GM12892 (cell line): Measurements from ENCODE around the gene PADI2.

Source experiments
- DNase-seq: peaks from one replicate; pipeline ENCODE4 v3.0.0; 2011; ENCODE audit not compliant: insufficient read length
- FAIRE-seq: peaks from 2 replicates; lab custom pipeline; 2011; peaks lifted over from hg19 to GRCh38; lab: Jason Lieb, UNC
- POLR2A ChIP-seq: IDR thresholded peaks from 2 replicates; pipeline ENCODE4 v1.6.1; 2011; ENCODE audit warnings: low read depth, low read length, control low read depth
- POLR2AphosphoS5 ChIP-seq: IDR thresholded peaks from 2 replicates; pipeline ENCODE4 v1.6.1; 2011; ENCODE audit warnings: low read depth, low read length, control low read depth
- TAF1 ChIP-seq: IDR thresholded peaks from 2 replicates; pipeline ENCODE4 v1.6.1; 2011; ENCODE audit warnings: low read depth, mild to moderate bottlenecking, control low read depth, low read length, borderline replicate concordance

The PADI2 gene

GRCh38 chr1:17156108-17156507 is 36.9 kb upstream of the PADI2 start:
- no peak for DNase-seq
- TF ChIP-seq TAF1 (no peak), POLR2A (no peak), POLR2AphosphoS5 (no peak)
- FAIRE-seq, result peak; percentile 86

- FAIRE-seq, result no peak
- no peak for DNase-seq
- TF ChIP-seq POLR2AphosphoS5 (no peak), TAF1 (no peak), POLR2A (no peak)
These were observed 36.1 kb upstream of the PADI2 start for GRCh38 chr1:17155257-17155920.

GRCh38 chr1:17149771-17150170 is 30.5 kb upstream of the PADI2 start:
- DNase-seq (no peak), FAIRE-seq (no peak)
- TF ChIP-seq POLR2A (no peak), POLR2AphosphoS5 (no peak), TAF1 (no peak)

- no peak for DNase-seq
- TF ChIP-seq TAF1, result no peak
- TF ChIP-seq POLR2AphosphoS5, result no peak
- no peak for TF ChIP-seq POLR2A
- FAIRE-seq, result no peak
These were observed 29.8 kb upstream of the PADI2 start for GRCh38 chr1:17148950-17149608.

- FAIRE-seq (no peak), DNase-seq (no peak)
- TF ChIP-seq TAF1 (no peak), POLR2AphosphoS5 (no peak), POLR2A (no peak)
These were observed 26.4 kb upstream of the PADI2 start for GRCh38 chr1:17145648-17146047.

- TF ChIP-seq POLR2AphosphoS5, result no peak
- TF ChIP-seq TAF1, result no peak
- no peak for TF ChIP-seq POLR2A
- FAIRE-seq (no peak), DNase-seq (no peak)
These were observed 24.5 kb upstream of the PADI2 start for GRCh38 chr1:17143760-17144159.

GRCh38 chr1:17141441-17142197 is 22.4 kb upstream of the PADI2 start:
- DNase-seq, result no peak
- TF ChIP-seq TAF1, result no peak
- TF ChIP-seq POLR2AphosphoS5, result no peak
- peak; percentile 51; the same call in 1 of the 2 replicates for TF ChIP-seq POLR2A
- peak; percentile 96 for FAIRE-seq

- no peak for FAIRE-seq
- TF ChIP-seq TAF1 (no peak), POLR2A (no peak), POLR2AphosphoS5 (no peak)
- DNase-seq, result no peak
These were observed 21.0 kb upstream of the PADI2 start for GRCh38 chr1:17140279-17140678.

GRCh38 chr1:17139637-17140036 is 20.4 kb upstream of the PADI2 start:
- TF ChIP-seq POLR2AphosphoS5 (no peak), TAF1 (no peak), POLR2A (no peak)
- DNase-seq (no peak), FAIRE-seq (peak; percentile 42)

- no peak for DNase-seq
These were observed 18.2 kb upstream of the PADI2 start for GRCh38 chr1:17137441-17137840.

GRCh38 chr1:17136936-17137335 is 17.7 kb upstream of the PADI2 start:
- DNase-seq, result no peak
- no peak for FAIRE-seq
- TF ChIP-seq TAF1 (no peak), POLR2AphosphoS5 (no peak)

More at GRCh38 chr1:17137441-17137840, 18.2 kb upstream of the PADI2 start:
- no peak for FAIRE-seq
- TF ChIP-seq TAF1 (no peak), POLR2AphosphoS5 (no peak), POLR2A (no peak)

- DNase-seq (no peak), FAIRE-seq (peak; percentile 71)
- TF ChIP-seq POLR2AphosphoS5, result no peak
- TF ChIP-seq TAF1, result no peak
- TF ChIP-seq POLR2A, result no peak
These were observed 16.9 kb upstream of the PADI2 start for GRCh38 chr1:17136145-17136544.

GRCh38 chr1:17135530-17135929 is 16.3 kb upstream of the PADI2 start:
- DNase-seq (no peak), FAIRE-seq (no peak)
- no peak for TF ChIP-seq POLR2AphosphoS5
- TF ChIP-seq POLR2A, result no peak
- no peak for TF ChIP-seq TAF1
